ENCODE data around the gene HAX1. TPM values are rescaled to one million over a fixed set of nuclear protein-coding genes. Genes with fewer than 3 reads are reported as not detected.
"Not testable (repeated sequence)": the region's sequence is repeated elsewhere in the genome, so short reads cannot be mapped to it uniquely, and the experiment has no call there.

Gene HAX1
- total and polyA plus RNA-seq, 2 of the 8 experiments (the other 6 are each of a cell fraction or from before 2014, with no cell fraction given) = 82.2 to 115 TPM

DNA sequence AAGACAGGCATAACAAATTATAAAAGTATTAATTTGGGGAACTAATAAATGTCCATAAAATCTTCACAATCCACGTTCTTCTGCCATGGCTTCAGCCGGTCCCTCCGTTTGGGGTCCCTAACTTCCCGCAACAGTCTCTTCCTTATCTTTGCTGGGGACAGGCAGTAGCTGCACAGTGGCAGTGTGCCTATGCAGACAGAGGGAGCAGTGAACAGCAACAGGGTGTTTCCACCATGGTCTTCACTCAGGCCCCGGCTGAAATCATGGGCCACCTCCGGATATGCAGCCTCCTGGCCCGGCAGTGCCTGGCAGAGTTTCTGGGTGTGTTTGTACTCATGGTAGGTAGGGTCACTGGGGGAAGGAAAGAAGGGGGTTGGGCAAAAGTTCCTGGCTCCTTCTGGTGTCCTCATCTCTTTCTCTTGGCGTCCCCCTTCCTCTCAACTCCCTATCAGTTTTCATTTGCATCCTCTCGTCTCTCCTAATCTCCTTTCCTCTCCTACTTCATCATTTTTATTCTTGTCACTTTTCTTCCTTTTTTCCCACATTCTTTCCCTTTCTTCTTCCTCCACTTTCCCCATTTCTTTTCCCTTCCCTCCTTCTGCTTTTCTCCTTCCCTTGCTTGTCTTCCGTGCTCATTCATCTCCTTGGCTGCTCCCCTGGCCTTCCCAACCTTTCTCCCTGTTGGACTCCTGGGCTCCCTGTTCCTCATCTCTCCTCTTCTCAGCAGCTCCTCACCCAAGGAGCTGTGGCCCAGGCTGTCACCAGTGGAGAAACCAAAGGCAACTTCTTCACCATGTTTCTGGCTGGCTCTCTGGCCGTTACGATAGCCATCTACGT is 40.0 kb downstream of the HAX1 start:
- H3K9me3 ChIP-seq (ENCODE audit: insufficient read depth in 2 of 2, low read depth in 1 of 2, low read length in 1 of 2); H3K4me2 ChIP-seq (ENCODE audit: insufficient read depth in 1 of 2, low read depth in 2 of 2, low read length in 2 of 2); H4K20me1 ChIP-seq (replicated peaks in 1 of 2; ENCODE audit: control insufficient read depth in 1 of 2, insufficient read depth in 2 of 2, low read length in 2 of 2); H3K23ac ChIP-seq (ENCODE audit: insufficient read length); H3K23me2 ChIP-seq (ENCODE audit: low read depth, low read length); H2BK20ac ChIP-seq (ENCODE audit: low read length); H3K9ac ChIP-seq (replicated peaks in 1 of 4; ENCODE audit: extremely low read depth in 1 of 4, low read depth in 3 of 4, low read length in 3 of 4); H3K14ac ChIP-seq (ENCODE audit: insufficient read length); H2AK5ac ChIP-seq (ENCODE audit: low read depth, low read length); H3K56ac ChIP-seq (replicated peaks; ENCODE audit: insufficient read length, low read depth, low read length); H3K27ac ChIP-seq (ENCODE audit: low read depth, low read length); DNase-seq (ENCODE audit: low read depth in 1 of 2, low spot score in 2 of 2); H3K27me3 ChIP-seq (replicated peaks in 1 of 4; ENCODE audit: control insufficient read depth in 3 of 4, extremely low read depth in 1 of 4, insufficient read depth in 3 of 4, low read length in 3 of 4); H2BK12ac ChIP-seq (ENCODE audit: low read depth, low read length); H2BK15ac ChIP-seq (ENCODE audit: low read length); H4K91ac ChIP-seq (replicated peaks; ENCODE audit: insufficient read length, low read length); H2BK120ac ChIP-seq (replicated peaks; ENCODE audit: low read depth, low read length); H3K79me1 ChIP-seq (ENCODE audit: low read depth, low read length); POLR2A ChIA-PET (ENCODE audit: partially characterized antibody); H3K36me3 ChIP-seq (ENCODE audit: control insufficient read depth in 2 of 4, insufficient read depth in 4 of 4, low read length in 3 of 4); H2AFZ ChIP-seq (ENCODE audit: low read length); H3K18ac ChIP-seq (ENCODE audit: extremely low read depth, low read length); H4K5ac ChIP-seq (ENCODE audit: insufficient read length, low read depth, low read length); H3K4ac ChIP-seq (replicated peaks; ENCODE audit: insufficient read length, low read depth, low read length); H3K4me1 ChIP-seq (replicated peaks in 1 of 4; ENCODE audit: control insufficient read depth in 3 of 4, insufficient read depth in 4 of 4, low read length in 3 of 4); H4K8ac ChIP-seq (ENCODE audit: extremely low read depth, insufficient read depth, low read length); H3K4me3 ChIP-seq (ENCODE audit: extremely low read depth in 1 of 4, insufficient read depth in 2 of 4, low read depth in 3 of 4, low read length in 4 of 4); FAIRE-seq; H2BK5ac ChIP-seq (ENCODE audit: low read depth, low read length); H3K79me2 ChIP-seq (ENCODE audit: control insufficient read depth in 1 of 2, insufficient read depth in 2 of 2, low read length in 2 of 2): not testable (repeated sequence)
- WGBS, 2 experiments (ENCODE audit: extremely low coverage in 1 of 2, insufficient coverage in 1 of 2, insufficient read length in 1 of 2, insufficient replicate concordance in 2 of 2, low coverage in 1 of 2, low lambda C conversion rate in 2 of 2, missing lambda C conversion rate in 1 of 2) = 89% methylated on average over 11 of the region's 13 CpGs; no CpG with 5 or more reads in 1 of the 2 experiments
- CTCF ChIA-PET (ENCODE audit: partially characterized antibody) = interaction anchor here (2.5 to 7.8 kb wide), 2 partner anchors 12 to 23 kb away, joined by 10 to 45 read pairs; partner anchors contain the start of gene ATP8B2

All from H1 (cell line).